Loucy (cell line): ENCODE results near the gene CAPS.

Source experiments
- H2AFZ ChIP-seq: fragments of 200-600 bp; sonication (generic); 2 replicates; pipeline ENCODE4 v1.6.0; 2016; ENCODE audit warnings: antibody characterized with exemption, mild to moderate bottlenecking, low read length, moderate library complexity
- H3F3A ChIP-seq: fragments of 200-600 bp; 2 replicates; pipeline ENCODE4 v1.6.0; 2016; ENCODE audit warnings: antibody characterized with exemption, low read depth, mild to moderate bottlenecking
- H3K27me3 ChIP-seq: fragments of 200-600 bp; sonication (generic); 2 replicates; pipeline ENCODE4 v1.6.1; 2014; ENCODE audit warnings: low read length, mild to moderate bottlenecking; ENCODE audit not compliant: insufficient read depth, poor library complexity, severe bottlenecking
- H3K36me3 ChIP-seq: fragments of 200-600 bp; sonication (generic); 2 replicates; pipeline ENCODE4 v1.6.1; 2016; ENCODE audit warnings: low read length; ENCODE audit not compliant: insufficient read depth
- H3K4me1 ChIP-seq: fragments of 200-600 bp; sonication (generic); 2 replicates; pipeline ENCODE4 v1.5.1; 2014; ENCODE audit warnings: low read length, mild to moderate bottlenecking; ENCODE audit not compliant: insufficient read depth, poor library complexity, severe bottlenecking
- H3K4me2 ChIP-seq: fragments of 200-600 bp; sonication (generic); 2 replicates; pipeline ENCODE4 v1.6.0; 2014; ENCODE audit warnings: antibody characterized with exemption, low read length, low read depth, mild to moderate bottlenecking; ENCODE audit not compliant: poor library complexity, severe bottlenecking
- H3K4me3 ChIP-seq: fragments of 200-600 bp; sonication (generic); 2 replicates; pipeline ENCODE4 v1.5.1; 2014; ENCODE audit warnings: low read length, mild to moderate bottlenecking, mixed read lengths; ENCODE audit not compliant: poor library complexity, severe bottlenecking
- H3K79me2 ChIP-seq: fragments of 200-600 bp; sonication (generic); 2 replicates; pipeline ENCODE4 v1.6.1; 2014; ENCODE audit warnings: low read length; ENCODE audit not compliant: insufficient read depth
- H3K9ac ChIP-seq: fragments of 200-600 bp; sonication (generic); 2 replicates; pipeline ENCODE4 v1.6.0; 2014; ENCODE audit warnings: mild to moderate bottlenecking, low read depth, low read length, moderate library complexity; ENCODE audit not compliant: poor library complexity, severe bottlenecking
- H3K9me2 ChIP-seq: fragments of 200-600 bp; sonication (generic); replicated peaks from 2 replicates; pipeline ENCODE4 v1.6.1; 2016; ENCODE audit warnings: low read depth, low read length, mixed read lengths
- H3K9me3 ChIP-seq: fragments of 200-600 bp; sonication (generic); 2 replicates; pipeline ENCODE4 v1.6.1; 2014; ENCODE audit warnings: mild to moderate bottlenecking, antibody characterized with exemption, low read length, low read depth; ENCODE audit not compliant: insufficient read depth
- H4K20me1 ChIP-seq: fragments of 200-600 bp; sonication (generic); 2 replicates; pipeline ENCODE4 v1.6.0; 2014; ENCODE audit warnings: antibody characterized with exemption, low read length, mild to moderate bottlenecking; ENCODE audit not compliant: insufficient read depth, poor library complexity, severe bottlenecking
- CTCF ChIP-seq: fragments of 200-600 bp; sonication (generic); conservative IDR thresholded peaks from 2 replicates; pipeline ENCODE4 v1.5.1; 2014; ENCODE audit warnings: mild to moderate bottlenecking, antibody characterized with exemption, low read length
- EZH2phosphoT487 ChIP-seq: fragments of 200-600 bp; IDR thresholded peaks from 2 replicates; pipeline ENCODE4 v1.6.1; 2018; ENCODE audit warnings: antibody characterized with exemption, mild to moderate bottlenecking, moderate library complexity, borderline replicate concordance

CAPS gene

GRCh38 chr19:5937550-5937949, 23.5 kb downstream of the CAPS start:
- H4K20me1 ChIP-seq: no peaks in the 10 kb centered on the region
- H3K27me3 ChIP-seq: no peaks in the 10 kb centered on the region
- H3K36me3 ChIP-seq: peaks cover 72% of the 10 kb centered on the region; the same call in 1 of the 2 replicates
- no peaks in the 10 kb centered on the region for H3K9me3 ChIP-seq
- TF ChIP-seq EZH2phosphoT487 (no peak), CTCF (no peak)
- H3K4me1 ChIP-seq: no peaks in the 10 kb centered on the region
- H3K9me2 ChIP-seq: no peaks in the 10 kb centered on the region
- H3K4me2 ChIP-seq: no peak overlapping the region
- no peaks in the 10 kb centered on the region for H3F3A ChIP-seq
- no peak overlapping the region for H3K4me3 ChIP-seq
- H3K9ac ChIP-seq: no peak overlapping the region
- H3K79me2 ChIP-seq: peaks cover 22% of the 10 kb centered on the region; the same call in 1 of the 2 replicates
- H2AFZ ChIP-seq: no peak overlapping the region

GRCh38 chr19:5940260-5941208, 26.5 kb downstream of the CAPS start:
- Histone ChIP-seq H3K36me3 (peaks cover 60% of the 10 kb centered on the region; the same call in 1 of the 2 replicates), H3F3A (no peaks in the 10 kb centered on the region), H3K79me2 (peaks cover 47% of the 10 kb centered on the region; the same call in 1 of the 2 replicates), H3K9me2 (no peaks in the 10 kb centered on the region), H3K4me3 (no peak overlapping the region), H3K9me3 (no peaks in the 10 kb centered on the region), H3K27me3 (no peaks in the 10 kb centered on the region), H4K20me1 (peaks cover 6% of the 10 kb centered on the region), H3K4me1 (no peaks in the 10 kb centered on the region), H3K9ac (no peak overlapping the region), H2AFZ (no peak overlapping the region), H3K4me2 (no peak overlapping the region)
- TF ChIP-seq CTCF (no peak), EZH2phosphoT487 (no peak)

- peaks cover 57% of the 10 kb centered on the region; the same call in 1 of the 2 replicates for H3K36me3 ChIP-seq
- H3K4me1 ChIP-seq: no peaks in the 10 kb centered on the region
- H3K9ac ChIP-seq: no peak overlapping the region
- no peak overlapping the region for H3K4me3 ChIP-seq
- no peaks in the 10 kb centered on the region for H3K9me3 ChIP-seq
- no peaks in the 10 kb centered on the region for H3F3A ChIP-seq
- no peak overlapping the region for H2AFZ ChIP-seq
- H3K4me2 ChIP-seq: no peak overlapping the region
- H3K79me2 ChIP-seq: peaks cover 50% of the 10 kb centered on the region; the same call in 1 of the 2 replicates
- TF ChIP-seq EZH2phosphoT487 (no peak), CTCF (no peak)
- no peaks in the 10 kb centered on the region for H3K27me3 ChIP-seq
- H4K20me1 ChIP-seq: peaks cover 17% of the 10 kb centered on the region
- H3K9me2 ChIP-seq: no peaks in the 10 kb centered on the region
Measured at GRCh38 chr19:5941673-5942072, 27.6 kb downstream of the CAPS start.
